Left hindlimb (tissue), 1 donor: ENCODE measurements around the gene PTPN2.
"Not testable (repeated sequence)": the region's sequence is repeated elsewhere in the genome, so short reads cannot be mapped to it uniquely, and the experiment has no call there.

ENCODE experiments used
- DNase-seq: peaks from one replicate; pipeline ENCODE4 v3.0.0-alpha.2; 2018

The PTPN2 gene

GRCh38 chr18:12821408-12821807 lies 62.6 kb downstream of the PTPN2 start:
- DNase-seq: no peak

GRCh38 chr18:12820506-12820905 lies 63.5 kb downstream of the PTPN2 start:
- peak; percentile 79 for DNase-seq

GRCh38 chr18:12819841-12820240 lies 64.2 kb downstream of the PTPN2 start:
- DNase-seq: no peak

GRCh38 chr18:12819322-12819721 lies 64.7 kb downstream of the PTPN2 start:
- no peak for DNase-seq

- DNase-seq: no peak
These were observed 65.8 kb downstream of the PTPN2 start for GRCh38 chr18:12818243-12818642.

GRCh38 chr18:12816451-12816850 lies 67.6 kb downstream of the PTPN2 start:
- DNase-seq: no peak

GRCh38 chr18:12811191-12811950 lies 72.7 kb downstream of the PTPN2 start:
- no peak for DNase-seq

GRCh38 chr18:12803069-12803936 lies 80.7 kb downstream of the PTPN2 start:
- no peak for DNase-seq

GRCh38 chr18:12802538-12802937 lies 81.5 kb downstream of the PTPN2 start:
- no peak for DNase-seq

GRCh38 chr18:12796448-12796847 lies 87.6 kb downstream of the PTPN2 start:
- no peak for DNase-seq

- DNase-seq: no peak
These were observed 92.4 kb downstream of the PTPN2 start for GRCh38 chr18:12791610-12792009.

GRCh38 chr18:12786669-12787068 lies 97.4 kb downstream of the PTPN2 start:
- DNase-seq: no peak

- no peak for DNase-seq
These were observed 100.5 kb downstream of the PTPN2 start for GRCh38 chr18:12783524-12783923.

GRCh38 chr18:12782521-12782920 lies 101.5 kb downstream of the PTPN2 start:
- DNase-seq: no peak

GRCh38 chr18:12779456-12779855 lies 104.6 kb downstream of the PTPN2 start:
- DNase-seq: no peak

- DNase-seq: no peak
These were observed 105.0 kb downstream of the PTPN2 start for GRCh38 chr18:12779043-12779442.

- DNase-seq: no peak
These were observed 106.5 kb downstream of the PTPN2 start for GRCh38 chr18:12777500-12777944.

GRCh38 chr18:12776821-12777471 lies 107.1 kb downstream of the PTPN2 start:
- DNase-seq: no peak

- not testable (repeated sequence) for DNase-seq
These were observed 107.6 kb downstream of the PTPN2 start for GRCh38 chr18:12776415-12776814.

GRCh38 chr18:12774982-12775381 lies 109.1 kb downstream of the PTPN2 start:
- DNase-seq: no peak

- no peak for DNase-seq
These were observed 110.7 kb downstream of the PTPN2 start for GRCh38 chr18:12773369-12773768.

GRCh38 chr18:12772111-12772510 lies 111.9 kb downstream of the PTPN2 start:
- no peak for DNase-seq

- no peak for DNase-seq
These were observed 113.4 kb downstream of the PTPN2 start for GRCh38 chr18:12770469-12771219.
